Liver (tissue), 3 donors: ENCODE results near the gene C6orf89.

ENCODE experiments used
- ATF3 ChIP-seq: IDR thresholded peaks from 2 replicates; pipeline ENCODE4 v1.6.1; 2016; ENCODE audit warnings: antibody characterized with exemption
- GABPA ChIP-seq, 2 donors: IDR thresholded peaks in 1 of 2; conservative IDR thresholded peaks in 1 of 2; 2 replicates each; pipeline ENCODE4 v1.6.1; 2016; ENCODE audit warnings: antibody characterized with exemption in 2 of 2, mild to moderate bottlenecking in 1 of 2, moderate library complexity in 1 of 2
- JUND ChIP-seq, 2 donors: IDR thresholded peaks; 2 replicates each; pipeline ENCODE4 v1.6.1; 2016; ENCODE audit warnings: antibody characterized with exemption in 2 of 2
- RAD21 ChIP-seq, 2 donors: IDR thresholded peaks; 2 replicates each; pipeline ENCODE4 v1.6.1; 2016; ENCODE audit warnings: antibody characterized with exemption in 2 of 2, mild to moderate bottlenecking in 2 of 2
- REST ChIP-seq: IDR thresholded peaks from 2 replicates; pipeline ENCODE4 v1.6.1; 2016; ENCODE audit warnings: antibody characterized with exemption, mild to moderate bottlenecking
- YY1 ChIP-seq: IDR thresholded peaks from 2 replicates; pipeline ENCODE4 v1.6.1; 2016; ENCODE audit warnings: antibody characterized with exemption, mild to moderate bottlenecking
- TF ChIP-seq, protein P1 (sequence below): fragments of 150-350 bp; IDR thresholded peaks from 2 replicates; pipeline ENCODE4 v1.5.1; 2017; ENCODE audit warnings: improper control_type of control experiment, low read depth, low read length; ENCODE audit not compliant: missing input control
- donor health status: healthy.
- donor health status: healthy.

DNA sequence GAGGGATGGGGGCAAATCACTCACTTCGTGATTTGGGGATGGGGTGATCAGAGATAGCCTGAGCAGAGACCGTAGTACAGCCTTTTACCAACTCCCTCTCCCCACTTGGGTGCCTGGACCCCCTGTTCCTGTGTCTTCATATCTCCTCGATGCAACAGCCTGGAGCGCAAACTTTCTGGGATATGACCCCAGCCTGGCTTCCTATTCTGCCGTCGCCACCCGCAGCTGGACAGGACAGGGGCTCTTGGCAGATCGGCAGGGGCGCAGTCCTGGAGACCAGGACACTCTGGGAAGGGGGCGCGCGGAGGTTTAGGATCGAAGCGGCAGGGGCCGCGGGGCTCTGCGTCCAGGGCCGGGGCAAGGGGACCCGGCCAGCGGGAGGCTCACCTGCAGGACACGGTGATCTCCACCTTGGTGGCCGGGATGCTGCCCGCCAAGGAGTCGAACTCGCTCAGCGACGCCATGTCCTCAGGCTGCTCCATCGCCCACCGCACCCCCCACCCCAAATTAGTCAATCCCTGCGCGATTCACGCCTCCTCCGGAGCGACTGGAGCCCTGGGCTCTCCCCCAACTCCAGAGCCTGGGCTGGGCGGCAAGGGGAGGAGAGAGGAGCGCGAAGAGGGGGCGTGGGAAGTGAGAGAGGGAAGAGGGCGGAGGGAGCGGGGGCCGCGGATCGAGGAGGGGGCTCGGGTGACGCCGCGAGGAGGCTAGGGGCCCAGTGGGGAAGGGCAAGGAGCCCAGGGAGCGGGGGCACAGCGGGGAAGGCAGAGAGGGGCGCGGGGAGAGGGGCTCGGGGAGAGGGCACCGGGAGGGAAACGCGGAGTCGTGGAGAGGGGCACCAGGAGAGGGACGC, 46.6 kb upstream of the C6orf89 start, which contains the start of gene CPNE5:
- TF ChIP-seq, protein P1, sequence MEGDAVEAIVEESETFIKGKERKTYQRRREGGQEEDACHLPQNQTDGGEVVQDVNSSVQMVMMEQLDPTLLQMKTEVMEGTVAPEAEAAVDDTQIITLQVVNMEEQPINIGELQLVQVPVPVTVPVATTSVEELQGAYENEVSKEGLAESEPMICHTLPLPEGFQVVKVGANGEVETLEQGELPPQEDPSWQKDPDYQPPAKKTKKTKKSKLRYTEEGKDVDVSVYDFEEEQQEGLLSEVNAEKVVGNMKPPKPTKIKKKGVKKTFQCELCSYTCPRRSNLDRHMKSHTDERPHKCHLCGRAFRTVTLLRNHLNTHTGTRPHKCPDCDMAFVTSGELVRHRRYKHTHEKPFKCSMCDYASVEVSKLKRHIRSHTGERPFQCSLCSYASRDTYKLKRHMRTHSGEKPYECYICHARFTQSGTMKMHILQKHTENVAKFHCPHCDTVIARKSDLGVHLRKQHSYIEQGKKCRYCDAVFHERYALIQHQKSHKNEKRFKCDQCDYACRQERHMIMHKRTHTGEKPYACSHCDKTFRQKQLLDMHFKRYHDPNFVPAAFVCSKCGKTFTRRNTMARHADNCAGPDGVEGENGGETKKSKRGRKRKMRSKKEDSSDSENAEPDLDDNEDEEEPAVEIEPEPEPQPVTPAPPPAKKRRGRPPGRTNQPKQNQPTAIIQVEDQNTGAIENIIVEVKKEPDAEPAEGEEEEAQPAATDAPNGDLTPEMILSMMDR = no peak
- TF ChIP-seq ATF3 (no peak), JUND (IDR thresholded peaks at IDR 0.05) (no peak), RAD21 (IDR thresholded peaks at IDR 0.05) (no peak), YY1 (no peak), GABPA (IDR thresholded peaks at IDR 0.05 in 1 of 2, conservative IDR thresholded peaks at IDR 0.05 in 1 of 2) (no peak), REST (no peak)
